MM.1S (cell line): ENCODE data around the gene BCAS3.

Experiments used
- DNase-seq: peaks from one replicate; pipeline ENCODE4 v3.0.0-alpha.2; 2015
- H2AFZ ChIP-seq: fragments of 300-600 bp; sonication (generic); 2 replicates; pipeline ENCODE4 v1.6.0; 2016; ENCODE audit warnings: antibody characterized with exemption, low read length
- H3F3A ChIP-seq: fragments of 300-600 bp; sonication (generic); 2 replicates; pipeline ENCODE4 v1.6.1; 2016; ENCODE audit warnings: mild to moderate bottlenecking, antibody characterized with exemption, low read length, moderate library complexity, mixed read lengths; ENCODE audit not compliant: insufficient read depth
- H3K27ac ChIP-seq: fragments of 300-600 bp; sonication (generic); 2 replicates; pipeline ENCODE4 v1.5.1; 2016; ENCODE audit warnings: mild to moderate bottlenecking, low read length
- H3K27me3 ChIP-seq: fragments of 300-600 bp; sonication (generic); replicated peaks from 2 replicates; pipeline ENCODE4 v1.6.0; 2016; ENCODE audit warnings: low read length; ENCODE audit not compliant: insufficient read depth
- H3K36me3 ChIP-seq: fragments of 300-600 bp; sonication (generic); replicated peaks from 2 replicates; pipeline ENCODE4 v1.6.1; 2016; ENCODE audit warnings: mild to moderate bottlenecking, low read length, mixed read lengths; ENCODE audit not compliant: insufficient read depth
- H3K4me1 ChIP-seq: fragments of 300-600 bp; sonication (generic); 2 replicates; pipeline ENCODE4 v1.6.1; 2016; ENCODE audit warnings: low read length, mixed read lengths
- H3K4me2 ChIP-seq: fragments of 300-600 bp; sonication (generic); 2 replicates; pipeline ENCODE4 v1.6.0; 2016; ENCODE audit warnings: low read depth, low read length
- H3K4me3 ChIP-seq: fragments of 300-600 bp; sonication (generic); 2 replicates; pipeline ENCODE4 v1.5.1; 2016; ENCODE audit warnings: low read length, mixed read lengths
- H3K79me2 ChIP-seq: fragments of 300-600 bp; sonication (generic); 2 replicates; pipeline ENCODE4 v1.6.1; 2016; ENCODE audit warnings: mixed run types, low read length, mixed read lengths
- H3K9ac ChIP-seq: fragments of 300-600 bp; sonication (generic); 2 replicates; pipeline ENCODE4 v1.6.1; 2016; ENCODE audit warnings: low read length, mixed read lengths
- H3K9me2 ChIP-seq: fragments of 300-600 bp; sonication (generic); replicated peaks from 2 replicates; pipeline ENCODE4 v1.6.1; 2016; ENCODE audit warnings: mild to moderate bottlenecking, low read length, mixed read lengths; ENCODE audit not compliant: insufficient read depth
- H3K9me3 ChIP-seq: fragments of 300-600 bp; sonication (generic); replicated peaks from 2 replicates; pipeline ENCODE4 v1.6.1; 2016; ENCODE audit warnings: mild to moderate bottlenecking, low read length, mixed read lengths; ENCODE audit not compliant: insufficient read depth
- H4K20me1 ChIP-seq: fragments of 300-600 bp; sonication (generic); 2 replicates; pipeline ENCODE4 v1.6.1; 2016; ENCODE audit warnings: mild to moderate bottlenecking, low read length, moderate library complexity, mixed read lengths; ENCODE audit not compliant: insufficient read depth
- CTCF ChIP-seq: fragments of 300-600 bp; sonication (generic); IDR thresholded peaks from 2 replicates; pipeline ENCODE4 v1.5.1; 2016; ENCODE audit warnings: antibody characterized with exemption, low read length, mixed read lengths
- EZH2 ChIP-seq: fragments of 300-600 bp; sonication (generic); optimal IDR thresholded peaks from 2 replicates; pipeline ENCODE3; 2017; ENCODE audit warnings: low read depth, mild to moderate bottlenecking, antibody characterized with exemption, low read length, mixed read lengths
- EZH2phosphoT487 ChIP-seq: fragments of 300-600 bp; sonication (generic); IDR thresholded peaks from 2 replicates; pipeline ENCODE4 v1.6.1; 2018; ENCODE audit warnings: antibody characterized with exemption, low read length

Gene BCAS3

GRCh38 chr17:60720763-60721531, 43.3 kb downstream of the BCAS3 start:
- Histone ChIP-seq H3K79me2 (no peaks in the 10 kb centered on the region), H3K4me2 (no peak overlapping the region), H3K36me3 (no peaks in the 10 kb centered on the region), H3F3A (no peaks in the 10 kb centered on the region), H3K9ac (no peak overlapping the region), H3K4me1 (no peaks in the 10 kb centered on the region), H4K20me1 (no peaks in the 10 kb centered on the region), H3K27me3 (no peaks in the 10 kb centered on the region), H3K4me3 (no peak overlapping the region), H3K27ac (no peak overlapping the region), H3K9me2 (no peaks in the 10 kb centered on the region), H2AFZ (no peak overlapping the region), H3K9me3 (no peaks in the 10 kb centered on the region)
- peak; percentile 66 for DNase-seq
- TF ChIP-seq EZH2phosphoT487 (no peak), EZH2 (no peak), CTCF (peak; percentile 90)

GRCh38 chr17:60724647-60725046, 47.0 kb downstream of the BCAS3 start:
- H3F3A ChIP-seq, result no peaks in the 10 kb centered on the region
- H3K36me3 ChIP-seq, result no peaks in the 10 kb centered on the region
- no peak overlapping the region for H2AFZ ChIP-seq
- H3K4me1 ChIP-seq, result no peaks in the 10 kb centered on the region
- no peaks in the 10 kb centered on the region for H3K9me2 ChIP-seq
- H3K4me2 ChIP-seq, result no peak overlapping the region
- H4K20me1 ChIP-seq, result no peaks in the 10 kb centered on the region
- H3K27me3 ChIP-seq, result no peaks in the 10 kb centered on the region
- H3K9ac ChIP-seq, result no peak overlapping the region
- H3K4me3 ChIP-seq, result no peak overlapping the region
- DNase-seq, result no peak
- no peak for TF ChIP-seq EZH2phosphoT487
- no peak for TF ChIP-seq EZH2
- TF ChIP-seq CTCF, result no peak
- no peak overlapping the region for H3K27ac ChIP-seq
- H3K79me2 ChIP-seq, result no peaks in the 10 kb centered on the region
- no peaks in the 10 kb centered on the region for H3K9me3 ChIP-seq

GRCh38 chr17:60729854-60730253, 52.2 kb downstream of the BCAS3 start:
- no peak overlapping the region for H2AFZ ChIP-seq
- peak overlapping the region; percentile 35 for H3K4me2 ChIP-seq

More at GRCh38 chr17:60729854-60730253, 52.2 kb downstream of the BCAS3 start:
- H4K20me1 ChIP-seq, result no peaks in the 10 kb centered on the region
- H3K27ac ChIP-seq, result no peak overlapping the region
- no peaks in the 10 kb centered on the region for H3F3A ChIP-seq
- no peaks in the 10 kb centered on the region for H3K9me3 ChIP-seq
- no peaks in the 10 kb centered on the region for H3K9me2 ChIP-seq
- peaks cover 9% of the 10 kb centered on the region; the same call in 1 of the 2 replicates for H3K4me1 ChIP-seq
- DNase-seq, result no peak
- TF ChIP-seq CTCF (no peak), EZH2 (no peak), EZH2phosphoT487 (no peak)
- no peaks in the 10 kb centered on the region for H3K36me3 ChIP-seq
- no peaks in the 10 kb centered on the region for H3K79me2 ChIP-seq
- H3K4me3 ChIP-seq, result no peak overlapping the region
- no peak overlapping the region for H3K9ac ChIP-seq
- H3K27me3 ChIP-seq, result no peaks in the 10 kb centered on the region
